ENCODE data around the gene TBC1D22A. TPM values are rescaled to one million over a fixed set of nuclear protein-coding genes. Genes with fewer than 3 reads are reported as not detected.

TBC1D22A gene
- total and polyA plus RNA-seq, 4 donors, result 4.1 to 12.4 (median 8.4) TPM

- no peak for DNase-seq (ENCODE audit: low spot score)
- 77% methylated on average over 12 of the region's 12 CpGs for WGBS
- Histone ChIP-seq H3K27me3 (ENCODE audit: control insufficient read depth in 4 of 4, insufficient read depth in 4 of 4, low read length in 3 of 4) (no peaks in the 10 kb centered on the region), H3K9me3 (ENCODE audit: control insufficient read depth in 4 of 4, low read length in 3 of 4) (no peaks in the 10 kb centered on the region), H3K4me1 (ENCODE audit: control insufficient read depth in 4 of 4, insufficient read depth in 4 of 4, low read length in 3 of 4) (no peaks in the 10 kb centered on the region), H3K9ac (ENCODE audit: low read depth in 1 of 2, low read length in 2 of 2) (no peak overlapping the region), H3K27ac (ENCODE audit: low read depth in 1 of 2, low read length in 2 of 2) (no peak overlapping the region), H3K4me3 (ENCODE audit: low read depth in 1 of 3, low read length in 3 of 3) (no peak overlapping the region), H3K36me3 (ENCODE audit: control insufficient read depth in 4 of 4, insufficient read depth in 3 of 4, low read depth in 1 of 4, low read length in 3 of 4) (no peaks in the 10 kb centered on the region)
- TF ChIP-seq, protein P1, sequence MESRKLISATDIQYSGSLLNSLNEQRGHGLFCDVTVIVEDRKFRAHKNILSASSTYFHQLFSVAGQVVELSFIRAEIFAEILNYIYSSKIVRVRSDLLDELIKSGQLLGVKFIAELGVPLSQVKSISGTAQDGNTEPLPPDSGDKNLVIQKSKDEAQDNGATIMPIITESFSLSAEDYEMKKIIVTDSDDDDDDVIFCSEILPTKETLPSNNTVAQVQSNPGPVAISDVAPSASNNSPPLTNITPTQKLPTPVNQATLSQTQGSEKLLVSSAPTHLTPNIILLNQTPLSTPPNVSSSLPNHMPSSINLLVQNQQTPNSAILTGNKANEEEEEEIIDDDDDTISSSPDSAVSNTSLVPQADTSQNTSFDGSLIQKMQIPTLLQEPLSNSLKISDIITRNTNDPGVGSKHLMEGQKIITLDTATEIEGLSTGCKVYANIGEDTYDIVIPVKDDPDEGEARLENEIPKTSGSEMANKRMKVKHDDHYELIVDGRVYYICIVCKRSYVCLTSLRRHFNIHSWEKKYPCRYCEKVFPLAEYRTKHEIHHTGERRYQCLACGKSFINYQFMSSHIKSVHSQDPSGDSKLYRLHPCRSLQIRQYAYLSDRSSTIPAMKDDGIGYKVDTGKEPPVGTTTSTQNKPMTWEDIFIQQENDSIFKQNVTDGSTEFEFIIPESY (IDR thresholded peaks at IDR 0.05), result no peak
- TF ChIP-seq, protein P2, sequence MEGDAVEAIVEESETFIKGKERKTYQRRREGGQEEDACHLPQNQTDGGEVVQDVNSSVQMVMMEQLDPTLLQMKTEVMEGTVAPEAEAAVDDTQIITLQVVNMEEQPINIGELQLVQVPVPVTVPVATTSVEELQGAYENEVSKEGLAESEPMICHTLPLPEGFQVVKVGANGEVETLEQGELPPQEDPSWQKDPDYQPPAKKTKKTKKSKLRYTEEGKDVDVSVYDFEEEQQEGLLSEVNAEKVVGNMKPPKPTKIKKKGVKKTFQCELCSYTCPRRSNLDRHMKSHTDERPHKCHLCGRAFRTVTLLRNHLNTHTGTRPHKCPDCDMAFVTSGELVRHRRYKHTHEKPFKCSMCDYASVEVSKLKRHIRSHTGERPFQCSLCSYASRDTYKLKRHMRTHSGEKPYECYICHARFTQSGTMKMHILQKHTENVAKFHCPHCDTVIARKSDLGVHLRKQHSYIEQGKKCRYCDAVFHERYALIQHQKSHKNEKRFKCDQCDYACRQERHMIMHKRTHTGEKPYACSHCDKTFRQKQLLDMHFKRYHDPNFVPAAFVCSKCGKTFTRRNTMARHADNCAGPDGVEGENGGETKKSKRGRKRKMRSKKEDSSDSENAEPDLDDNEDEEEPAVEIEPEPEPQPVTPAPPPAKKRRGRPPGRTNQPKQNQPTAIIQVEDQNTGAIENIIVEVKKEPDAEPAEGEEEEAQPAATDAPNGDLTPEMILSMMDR (IDR thresholded peaks at IDR 0.05; ENCODE audit: low read depth, low read length, missing input control), result no peak
- TF ChIP-seq, protein P3, sequence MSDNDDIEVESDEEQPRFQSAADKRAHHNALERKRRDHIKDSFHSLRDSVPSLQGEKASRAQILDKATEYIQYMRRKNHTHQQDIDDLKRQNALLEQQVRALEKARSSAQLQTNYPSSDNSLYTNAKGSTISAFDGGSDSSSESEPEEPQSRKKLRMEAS (IDR thresholded peaks at IDR 0.05), result no peak
- TF ChIP-seq FOXA2 (IDR thresholded peaks at IDR 0.05) (no peak), FOXA1 (IDR thresholded peaks at IDR 0.05) (no peak), HNF4G (IDR thresholded peaks at IDR 0.05) (no peak), GABPA (IDR thresholded peaks at IDR 0.05 in 1 of 2, conservative IDR thresholded peaks at IDR 0.05 in 1 of 2) (no peak), ATF3 (IDR thresholded peaks at IDR 0.05) (no peak), YY1 (IDR thresholded peaks at IDR 0.05) (no peak), NR2F2 (IDR thresholded peaks at IDR 0.05) (no peak), RAD21 (IDR thresholded peaks at IDR 0.05) (no peak), HNF4A (conservative IDR thresholded peaks at IDR 0.05) (no peak), EGR1 (IDR thresholded peaks at IDR 0.05; ENCODE audit: low read depth in 2 of 2) (no peak), JUND (IDR thresholded peaks at IDR 0.05) (no peak), SP1 (IDR thresholded peaks at IDR 0.05) (no peak), TAF1 (conservative IDR thresholded peaks at IDR 0.05) (no peak)
- TF ChIP-seq, protein P4, sequence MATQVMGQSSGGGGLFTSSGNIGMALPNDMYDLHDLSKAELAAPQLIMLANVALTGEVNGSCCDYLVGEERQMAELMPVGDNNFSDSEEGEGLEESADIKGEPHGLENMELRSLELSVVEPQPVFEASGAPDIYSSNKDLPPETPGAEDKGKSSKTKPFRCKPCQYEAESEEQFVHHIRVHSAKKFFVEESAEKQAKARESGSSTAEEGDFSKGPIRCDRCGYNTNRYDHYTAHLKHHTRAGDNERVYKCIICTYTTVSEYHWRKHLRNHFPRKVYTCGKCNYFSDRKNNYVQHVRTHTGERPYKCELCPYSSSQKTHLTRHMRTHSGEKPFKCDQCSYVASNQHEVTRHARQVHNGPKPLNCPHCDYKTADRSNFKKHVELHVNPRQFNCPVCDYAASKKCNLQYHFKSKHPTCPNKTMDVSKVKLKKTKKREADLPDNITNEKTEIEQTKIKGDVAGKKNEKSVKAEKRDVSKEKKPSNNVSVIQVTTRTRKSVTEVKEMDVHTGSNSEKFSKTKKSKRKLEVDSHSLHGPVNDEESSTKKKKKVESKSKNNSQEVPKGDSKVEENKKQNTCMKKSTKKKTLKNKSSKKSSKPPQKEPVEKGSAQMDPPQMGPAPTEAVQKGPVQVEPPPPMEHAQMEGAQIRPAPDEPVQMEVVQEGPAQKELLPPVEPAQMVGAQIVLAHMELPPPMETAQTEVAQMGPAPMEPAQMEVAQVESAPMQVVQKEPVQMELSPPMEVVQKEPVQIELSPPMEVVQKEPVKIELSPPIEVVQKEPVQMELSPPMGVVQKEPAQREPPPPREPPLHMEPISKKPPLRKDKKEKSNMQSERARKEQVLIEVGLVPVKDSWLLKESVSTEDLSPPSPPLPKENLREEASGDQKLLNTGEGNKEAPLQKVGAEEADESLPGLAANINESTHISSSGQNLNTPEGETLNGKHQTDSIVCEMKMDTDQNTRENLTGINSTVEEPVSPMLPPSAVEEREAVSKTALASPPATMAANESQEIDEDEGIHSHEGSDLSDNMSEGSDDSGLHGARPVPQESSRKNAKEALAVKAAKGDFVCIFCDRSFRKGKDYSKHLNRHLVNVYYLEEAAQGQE (IDR thresholded peaks at IDR 0.05), result no peak
These were observed 446.6 kb downstream of the TBC1D22A start for GRCh38 chr22:47209040-47209514.
